Lower leg skin (tissue), 3 donors: ENCODE measurements around the gene DLG2.

ENCODE experiments used
- POLR2A ChIP-seq, 2 donors: fragments of 450-650 bp; IDR thresholded peaks; one replicate each; pipeline ENCODE4 v1.6.1; 2016 to 2017; ENCODE audit warnings: antibody characterized with exemption in 2 of 2, mild to moderate bottlenecking in 1 of 2, moderate library complexity in 1 of 2
- TF ChIP-seq, protein P1 (sequence below), 3 donors: fragments of 450-650 bp; IDR thresholded peaks; one replicate each; pipeline ENCODE4 v1.5.1; 2016; ENCODE audit warnings: antibody characterized with exemption in 3 of 3, mild to moderate bottlenecking in 3 of 3, moderate library complexity in 2 of 3

DNA sequence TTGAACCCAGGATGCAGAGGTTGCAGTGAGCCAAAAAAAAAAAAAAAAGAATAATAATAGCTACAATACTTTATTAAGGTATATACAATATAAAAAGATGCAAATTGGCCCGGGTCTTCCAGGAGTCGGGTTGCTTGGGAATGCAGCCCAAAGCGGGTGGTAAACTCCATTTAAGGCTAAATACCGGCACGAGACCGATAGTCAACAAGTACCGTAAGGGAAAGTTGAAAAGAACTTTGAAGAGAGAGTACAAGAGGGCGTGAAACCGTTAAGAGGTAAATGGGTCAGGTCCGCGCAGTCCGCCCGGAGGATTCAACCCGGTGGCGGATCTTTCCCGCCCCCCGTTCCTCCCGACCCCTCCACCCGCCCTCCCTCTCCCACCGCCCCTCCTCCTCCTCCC, 143.3 kb downstream of the DLG2 start:
- TF ChIP-seq, protein P1, sequence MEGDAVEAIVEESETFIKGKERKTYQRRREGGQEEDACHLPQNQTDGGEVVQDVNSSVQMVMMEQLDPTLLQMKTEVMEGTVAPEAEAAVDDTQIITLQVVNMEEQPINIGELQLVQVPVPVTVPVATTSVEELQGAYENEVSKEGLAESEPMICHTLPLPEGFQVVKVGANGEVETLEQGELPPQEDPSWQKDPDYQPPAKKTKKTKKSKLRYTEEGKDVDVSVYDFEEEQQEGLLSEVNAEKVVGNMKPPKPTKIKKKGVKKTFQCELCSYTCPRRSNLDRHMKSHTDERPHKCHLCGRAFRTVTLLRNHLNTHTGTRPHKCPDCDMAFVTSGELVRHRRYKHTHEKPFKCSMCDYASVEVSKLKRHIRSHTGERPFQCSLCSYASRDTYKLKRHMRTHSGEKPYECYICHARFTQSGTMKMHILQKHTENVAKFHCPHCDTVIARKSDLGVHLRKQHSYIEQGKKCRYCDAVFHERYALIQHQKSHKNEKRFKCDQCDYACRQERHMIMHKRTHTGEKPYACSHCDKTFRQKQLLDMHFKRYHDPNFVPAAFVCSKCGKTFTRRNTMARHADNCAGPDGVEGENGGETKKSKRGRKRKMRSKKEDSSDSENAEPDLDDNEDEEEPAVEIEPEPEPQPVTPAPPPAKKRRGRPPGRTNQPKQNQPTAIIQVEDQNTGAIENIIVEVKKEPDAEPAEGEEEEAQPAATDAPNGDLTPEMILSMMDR (IDR thresholded peaks at IDR 0.05), result no peak
- no peak for TF ChIP-seq POLR2A (IDR thresholded peaks at IDR 0.05)
